NCI-H82 treated with DMSO at 0.1 percent for 48 hours (cell line): ENCODE results near the gene NEAT1.
A peak's percentile ranks its signal among the peaks of the same experiment; 100 is the strongest.

Experiments
- DNase-seq: peaks from one replicate; lab custom pipeline; 2025; ENCODE audit not compliant: unreplicated experiment; lab: John Stamatoyannopoulos, UW

The NEAT1 gene

DNA sequence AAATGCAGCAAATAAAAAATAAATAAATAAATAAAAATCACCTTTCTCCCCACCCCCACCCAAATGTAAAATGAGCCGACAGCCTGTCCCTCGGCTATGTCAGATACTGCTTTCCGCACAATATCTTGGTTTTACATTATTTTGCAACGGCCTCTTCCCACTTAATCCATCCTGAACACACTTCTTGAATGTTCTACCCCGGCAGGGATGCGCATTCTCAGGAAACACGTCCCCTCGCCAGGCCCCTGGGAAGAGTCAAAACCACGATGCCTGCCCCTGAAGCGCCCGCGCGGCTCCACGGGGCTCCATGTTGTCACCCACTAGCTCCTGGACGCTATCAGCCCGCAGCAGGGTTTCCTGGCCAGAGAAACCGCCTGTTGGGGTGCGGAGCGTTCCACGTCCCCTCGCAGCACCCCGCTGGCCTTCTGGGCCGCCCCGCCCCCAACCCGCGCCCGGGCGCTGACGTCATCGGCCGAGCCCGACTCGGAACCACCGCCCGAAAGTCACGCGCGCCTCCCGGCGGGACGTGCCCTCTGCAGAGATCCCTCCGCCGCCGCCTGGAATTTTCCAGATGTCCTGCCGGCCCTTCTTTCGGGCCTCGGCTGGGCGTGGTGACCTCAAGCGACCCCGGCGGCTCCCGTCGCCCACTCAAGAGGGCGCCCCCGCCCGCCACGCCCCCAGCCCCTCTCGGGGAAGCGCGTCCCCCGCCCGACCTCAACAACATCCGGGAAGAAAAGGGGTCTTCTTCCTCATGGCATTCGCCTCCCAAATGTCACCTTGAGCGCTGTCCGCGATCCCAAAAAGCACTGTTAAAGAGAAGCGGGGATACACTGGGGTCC is 585 bp upstream of the NEAT1 start:
- peak; percentile 51 for DNase-seq

DNA sequence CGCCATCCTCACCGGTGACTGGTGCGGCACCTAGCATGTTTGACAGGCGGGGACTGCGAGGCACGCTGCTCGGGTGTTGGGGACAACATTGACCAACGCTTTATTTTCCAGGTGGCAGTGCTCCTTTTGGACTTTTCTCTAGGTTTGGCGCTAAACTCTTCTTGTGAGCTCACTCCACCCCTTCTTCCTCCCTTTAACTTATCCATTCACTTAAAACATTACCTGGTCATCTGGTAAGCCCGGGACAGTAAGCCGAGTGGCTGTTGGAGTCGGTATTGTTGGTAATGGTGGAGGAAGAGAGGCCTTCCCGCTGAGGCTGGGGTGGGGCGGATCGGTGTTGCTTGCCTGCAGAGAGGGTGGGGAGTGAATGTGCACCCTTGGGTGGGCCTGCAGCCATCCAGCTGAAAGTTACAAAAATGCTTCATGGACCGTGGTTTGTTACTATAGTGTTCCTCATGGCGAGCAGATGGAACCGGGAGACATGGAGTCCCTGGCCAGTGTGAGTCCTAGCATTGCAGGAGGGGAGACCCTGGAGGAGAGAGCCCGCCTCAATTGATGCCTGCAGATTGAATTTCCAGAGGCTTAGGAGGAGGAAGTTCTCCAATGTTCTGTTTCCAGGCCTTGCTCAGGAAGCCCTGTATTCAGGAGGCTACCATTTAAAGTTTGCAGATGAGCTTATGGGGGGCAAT is 1.1 kb downstream of the NEAT1 start:
- no peak for DNase-seq

DNA sequence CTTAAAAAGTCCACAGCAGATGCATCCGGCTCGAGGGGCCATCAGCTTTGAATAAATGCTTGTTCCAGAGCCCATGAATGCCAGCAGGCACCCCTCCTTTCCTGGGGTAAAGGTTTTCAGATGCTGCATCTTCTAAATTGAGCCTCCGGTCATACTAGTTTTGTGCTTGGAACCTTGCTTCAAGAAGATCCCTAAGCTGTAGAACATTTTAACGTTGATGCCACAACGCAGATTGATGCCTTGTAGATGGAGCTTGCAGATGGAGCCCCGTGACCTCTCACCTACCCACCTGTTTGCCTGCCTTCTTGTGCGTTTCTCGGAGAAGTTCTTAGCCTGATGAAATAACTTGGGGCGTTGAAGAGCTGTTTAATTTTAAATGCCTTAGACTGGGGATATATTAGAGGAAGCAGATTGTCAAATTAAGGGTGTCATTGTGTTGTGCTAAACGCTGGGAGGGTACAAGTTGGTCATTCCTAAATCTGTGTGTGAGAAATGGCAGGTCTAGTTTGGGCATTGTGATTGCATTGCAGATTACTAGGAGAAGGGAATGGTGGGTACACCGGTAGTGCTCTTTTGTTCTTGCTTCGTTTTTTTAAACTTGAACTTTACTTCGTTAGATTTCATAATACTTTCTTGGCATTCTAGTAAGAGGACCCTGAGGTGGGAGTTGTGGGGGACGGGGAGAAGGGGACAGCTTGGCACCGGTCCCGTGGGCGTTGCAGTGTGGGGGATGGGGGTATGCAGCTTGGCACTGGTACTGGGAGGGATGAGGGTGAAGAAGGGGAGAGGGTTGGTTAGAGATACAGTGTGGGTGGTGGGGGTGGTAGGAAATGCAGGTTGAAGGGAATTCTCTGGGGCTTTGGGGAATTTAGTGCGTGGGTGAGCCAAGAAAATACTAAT is 1.9 kb downstream of the NEAT1 start:
- no peak for DNase-seq

DNA sequence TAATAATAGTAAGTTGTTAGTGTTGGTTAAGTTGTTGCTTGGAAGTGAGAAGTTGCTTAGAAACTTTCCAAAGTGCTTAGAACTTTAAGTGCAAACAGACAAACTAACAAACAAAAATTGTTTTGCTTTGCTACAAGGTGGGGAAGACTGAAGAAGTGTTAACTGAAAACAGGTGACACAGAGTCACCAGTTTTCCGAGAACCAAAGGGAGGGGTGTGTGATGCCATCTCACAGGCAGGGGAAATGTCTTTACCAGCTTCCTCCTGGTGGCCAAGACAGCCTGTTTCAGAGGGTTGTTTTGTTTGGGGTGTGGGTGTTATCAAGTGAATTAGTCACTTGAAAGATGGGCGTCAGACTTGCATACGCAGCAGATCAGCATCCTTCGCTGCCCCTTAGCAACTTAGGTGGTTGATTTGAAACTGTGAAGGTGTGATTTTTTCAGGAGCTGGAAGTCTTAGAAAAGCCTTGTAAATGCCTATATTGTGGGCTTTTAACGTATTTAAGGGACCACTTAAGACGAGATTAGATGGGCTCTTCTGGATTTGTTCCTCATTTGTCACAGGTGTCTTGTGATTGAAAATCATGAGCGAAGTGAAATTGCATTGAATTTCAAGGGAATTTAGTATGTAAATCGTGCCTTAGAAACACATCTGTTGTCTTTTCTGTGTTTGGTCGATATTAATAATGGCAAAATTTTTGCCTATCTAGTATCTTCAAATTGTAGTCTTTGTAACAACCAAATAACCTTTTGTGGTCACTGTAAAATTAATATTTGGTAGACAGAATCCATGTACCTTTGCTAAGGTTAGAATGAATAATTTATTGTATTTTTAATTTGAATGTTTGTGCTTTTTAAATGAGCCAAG is 2.7 kb downstream of the NEAT1 start:
- DNase-seq: no peak

DNA sequence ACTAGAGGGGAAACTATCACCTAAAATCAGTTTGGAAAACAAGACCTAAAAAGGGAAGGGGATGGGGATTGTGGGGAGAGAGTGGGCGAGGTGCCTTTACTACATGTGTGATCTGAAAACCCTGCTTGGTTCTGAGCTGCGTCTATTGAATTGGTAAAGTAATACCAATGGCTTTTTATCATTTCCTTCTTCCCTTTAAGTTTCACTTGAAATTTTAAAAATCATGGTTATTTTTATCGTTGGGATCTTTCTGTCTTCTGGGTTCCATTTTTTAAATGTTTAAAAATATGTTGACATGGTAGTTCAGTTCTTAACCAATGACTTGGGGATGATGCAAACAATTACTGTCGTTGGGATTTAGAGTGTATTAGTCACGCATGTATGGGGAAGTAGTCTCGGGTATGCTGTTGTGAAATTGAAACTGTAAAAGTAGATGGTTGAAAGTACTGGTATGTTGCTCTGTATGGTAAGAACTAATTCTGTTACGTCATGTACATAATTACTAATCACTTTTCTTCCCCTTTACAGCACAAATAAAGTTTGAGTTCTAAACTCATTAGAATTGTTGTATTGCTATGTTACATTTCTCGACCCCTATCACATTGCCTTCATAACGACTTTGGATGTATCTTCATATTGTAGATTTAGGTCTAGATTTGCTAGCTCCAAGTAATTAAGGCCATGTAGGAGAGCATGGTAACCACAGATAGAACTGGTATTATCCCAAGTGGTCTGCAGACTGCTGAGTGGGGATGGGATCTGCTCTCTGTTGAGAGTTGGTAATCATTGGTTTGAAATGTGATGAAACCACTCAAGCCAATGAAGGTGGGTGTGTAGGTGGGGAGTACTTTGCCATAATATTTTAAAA is 3.6 kb downstream of the NEAT1 start:
- no peak for DNase-seq

DNA sequence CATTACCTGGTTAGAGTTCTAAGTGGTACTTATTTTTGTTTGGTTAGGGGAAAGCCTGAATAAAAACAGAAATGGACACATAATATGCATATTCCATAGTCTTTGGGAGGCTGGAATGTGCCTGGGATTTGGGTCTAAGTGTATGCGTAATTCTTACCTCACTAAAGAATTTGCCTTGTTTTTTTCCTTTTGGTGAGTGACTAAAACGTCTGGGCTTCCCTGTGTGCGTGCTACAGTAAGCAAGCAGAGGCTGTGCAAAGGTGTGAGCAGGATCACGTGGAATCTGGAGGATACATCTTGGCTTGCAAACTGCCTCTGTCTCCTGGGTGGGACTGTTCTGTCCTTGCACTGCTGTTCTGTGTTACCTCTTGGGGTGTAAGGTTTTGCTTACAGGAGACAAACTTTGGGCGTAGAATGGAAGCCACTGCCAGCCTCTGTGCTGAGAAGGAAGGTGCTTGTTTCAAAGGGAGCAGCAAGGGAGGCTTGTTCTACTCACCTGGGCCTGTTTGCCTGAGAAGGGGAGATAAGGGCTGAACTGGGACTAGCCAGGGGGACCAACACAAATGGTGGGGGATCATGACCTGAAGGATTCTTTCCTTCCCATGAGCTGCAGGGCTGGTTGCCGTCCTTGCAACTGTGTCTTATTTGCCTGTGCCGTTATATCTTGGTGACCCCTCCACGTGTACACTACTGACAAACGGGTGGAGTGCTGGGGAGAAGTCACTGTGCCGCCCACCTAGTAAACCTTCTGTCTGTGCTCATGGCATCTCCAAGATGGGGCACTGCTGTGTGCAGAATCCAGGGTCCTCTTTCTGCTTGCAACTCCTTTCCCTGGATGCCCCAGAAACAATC is 4.5 kb downstream of the NEAT1 start:
- no peak for DNase-seq

DNA sequence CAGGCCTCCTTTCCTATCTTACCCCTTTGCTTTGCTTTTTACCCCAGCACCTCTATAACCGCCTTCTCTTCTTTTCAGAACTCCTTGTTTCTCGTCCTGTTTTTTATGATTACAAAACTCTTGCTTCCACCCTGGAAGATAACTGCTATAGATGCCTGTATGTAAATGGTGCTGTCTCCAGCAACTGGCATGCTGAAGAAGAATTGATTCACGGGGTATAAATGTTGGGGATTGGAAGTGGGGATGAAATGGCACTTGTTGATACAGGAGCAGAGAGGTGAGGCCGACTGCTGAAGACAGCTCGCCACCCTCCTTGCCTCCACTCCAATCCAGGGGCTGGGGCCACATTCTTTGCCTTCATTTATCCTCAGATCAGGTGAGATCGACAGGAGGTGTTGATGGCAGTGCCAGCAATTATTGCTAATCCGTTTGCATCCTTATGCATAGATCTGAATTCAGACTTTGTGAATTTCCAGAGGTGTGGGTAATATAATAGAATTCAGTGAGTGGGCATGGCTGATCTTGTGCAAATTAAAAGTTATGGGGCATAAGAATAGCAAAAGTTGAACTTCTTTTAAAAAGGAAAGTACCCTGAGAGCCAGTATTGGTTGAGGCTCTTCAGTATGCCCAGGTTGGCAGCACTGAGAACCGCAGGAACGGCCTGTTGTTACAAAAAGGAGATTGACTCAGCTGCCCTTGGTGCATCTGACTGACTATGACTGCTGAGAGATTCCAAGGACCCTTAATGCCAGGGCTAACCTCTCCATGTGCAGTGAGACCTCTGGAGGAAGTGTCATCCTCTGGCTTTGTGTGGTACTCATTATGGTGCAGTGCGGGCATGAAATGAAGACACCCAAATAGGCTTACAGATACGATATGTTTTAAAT is 5.3 kb downstream of the NEAT1 start:
- no peak for DNase-seq

DNA sequence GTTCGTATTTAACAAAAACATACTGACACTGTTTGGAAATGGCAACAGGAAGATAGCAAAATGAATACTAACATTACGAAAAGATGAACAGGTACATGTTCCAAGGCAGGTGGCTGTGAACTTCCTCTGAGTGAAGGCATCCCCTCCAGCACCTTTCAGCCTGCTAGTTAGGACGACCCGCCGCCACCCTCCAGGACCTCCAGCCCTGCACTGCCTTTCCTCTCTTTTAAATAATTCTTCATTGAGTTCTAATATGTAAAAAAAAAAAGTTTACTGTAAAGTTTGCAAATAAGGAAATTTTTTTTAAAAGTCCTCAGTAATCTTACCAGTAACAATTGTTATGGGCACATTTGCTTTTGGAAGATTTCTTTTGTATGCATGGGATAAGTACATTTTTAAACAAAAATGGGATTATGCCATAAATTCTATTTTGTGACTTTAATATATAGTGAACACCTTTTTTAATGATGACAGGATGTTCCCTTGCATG is 6.0 kb downstream of the NEAT1 start:
- no peak for DNase-seq

DNA sequence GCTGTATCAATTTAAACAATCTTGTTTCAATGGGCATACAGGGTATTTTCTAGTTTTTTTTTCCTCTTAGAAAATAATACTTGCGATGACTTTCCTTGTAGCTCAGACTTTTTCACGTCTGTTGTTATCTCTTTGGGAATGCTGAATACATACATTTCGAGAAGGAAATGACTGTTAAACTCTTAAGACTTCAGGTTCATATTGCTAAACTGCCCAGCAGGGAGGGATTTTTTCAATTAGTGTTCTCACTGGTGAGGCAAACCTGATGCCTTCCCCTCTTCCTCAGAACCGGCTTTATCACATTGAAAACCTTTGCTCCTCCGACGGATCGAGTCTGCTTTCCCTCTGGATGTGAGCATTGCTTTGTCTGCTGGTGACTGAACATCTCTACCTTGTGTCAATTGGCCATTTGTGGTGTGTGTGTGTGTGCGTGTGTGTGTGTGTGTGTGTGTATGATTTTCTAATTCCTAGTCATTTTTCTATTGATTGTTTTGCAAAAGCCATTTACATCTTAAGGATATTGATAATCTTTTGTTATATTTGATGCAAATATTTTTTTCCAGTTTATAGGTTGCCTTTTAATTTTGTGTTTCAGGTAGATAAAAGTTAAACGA is 6.6 kb downstream of the NEAT1 start:
- DNase-seq: no peak

DNA sequence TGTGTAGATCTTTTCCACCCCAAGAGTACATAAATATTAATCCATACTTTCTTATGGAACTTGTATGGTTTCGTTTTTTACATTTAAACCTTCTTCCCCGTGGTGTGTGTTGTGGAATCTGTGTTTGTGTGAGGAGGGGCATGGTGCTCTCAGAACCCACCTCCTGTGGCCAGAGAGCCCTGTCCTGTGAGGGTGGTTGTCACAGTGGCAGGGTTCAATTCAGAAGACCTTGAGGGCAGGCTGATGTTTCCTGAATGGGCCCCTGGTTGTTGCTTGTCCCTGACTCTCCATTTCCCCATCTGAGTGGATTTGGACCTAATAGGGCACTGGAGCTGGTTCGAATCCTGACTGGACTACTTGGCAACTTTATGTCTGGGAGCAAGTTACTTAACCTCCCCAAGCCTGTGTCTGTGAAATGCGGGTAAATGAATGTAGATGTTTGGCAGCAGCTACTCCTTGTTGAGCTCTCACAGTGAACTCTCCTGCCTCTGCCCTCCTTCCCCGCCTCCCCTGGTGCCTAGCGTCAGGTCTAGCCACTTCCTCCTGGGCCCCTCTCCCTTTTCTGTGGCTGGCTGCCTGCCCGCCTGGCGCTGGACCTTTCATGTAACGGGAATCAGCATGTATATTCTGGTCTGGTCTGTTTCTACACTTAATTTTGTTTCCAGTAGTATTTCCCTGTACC is 7.3 kb downstream of the NEAT1 start:
- no peak for DNase-seq

DNA sequence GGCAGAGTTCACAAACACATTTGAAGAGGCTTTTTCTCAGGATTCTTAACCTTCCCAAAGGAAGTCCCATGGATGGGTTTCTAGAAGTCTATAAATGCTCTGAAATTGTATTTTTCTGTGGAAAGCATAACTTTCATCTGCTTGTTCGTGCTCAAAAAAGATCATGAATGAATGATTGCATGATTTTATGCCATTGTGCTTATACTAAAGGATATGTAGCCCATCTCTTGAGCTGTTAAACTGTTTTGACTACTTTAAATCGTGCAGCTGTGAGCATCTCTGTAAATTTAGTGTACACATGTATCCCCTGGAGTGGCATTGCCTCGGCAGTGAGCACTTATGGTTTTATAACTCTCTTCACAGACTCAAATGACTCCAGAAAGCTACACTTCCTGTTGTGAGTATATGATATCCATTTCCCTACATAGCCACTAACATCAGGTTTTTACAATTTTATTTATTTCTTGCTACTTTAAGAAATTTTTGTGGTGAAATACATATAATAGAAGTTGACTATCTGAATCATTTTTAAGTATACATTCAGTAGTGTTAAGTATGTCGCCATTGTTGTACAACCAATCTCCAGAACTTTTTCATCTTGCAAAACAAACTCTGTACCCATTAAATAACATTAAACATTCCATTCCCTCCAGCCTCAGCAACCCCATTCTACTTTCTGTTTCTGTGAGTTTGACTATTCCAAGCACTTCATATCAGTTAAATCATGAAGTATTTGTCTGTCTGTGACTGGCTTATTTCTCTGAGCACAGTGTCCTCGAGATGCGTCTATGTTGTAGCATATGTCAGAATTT is 8.0 kb downstream of the NEAT1 start:
- DNase-seq: no peak

DNA sequence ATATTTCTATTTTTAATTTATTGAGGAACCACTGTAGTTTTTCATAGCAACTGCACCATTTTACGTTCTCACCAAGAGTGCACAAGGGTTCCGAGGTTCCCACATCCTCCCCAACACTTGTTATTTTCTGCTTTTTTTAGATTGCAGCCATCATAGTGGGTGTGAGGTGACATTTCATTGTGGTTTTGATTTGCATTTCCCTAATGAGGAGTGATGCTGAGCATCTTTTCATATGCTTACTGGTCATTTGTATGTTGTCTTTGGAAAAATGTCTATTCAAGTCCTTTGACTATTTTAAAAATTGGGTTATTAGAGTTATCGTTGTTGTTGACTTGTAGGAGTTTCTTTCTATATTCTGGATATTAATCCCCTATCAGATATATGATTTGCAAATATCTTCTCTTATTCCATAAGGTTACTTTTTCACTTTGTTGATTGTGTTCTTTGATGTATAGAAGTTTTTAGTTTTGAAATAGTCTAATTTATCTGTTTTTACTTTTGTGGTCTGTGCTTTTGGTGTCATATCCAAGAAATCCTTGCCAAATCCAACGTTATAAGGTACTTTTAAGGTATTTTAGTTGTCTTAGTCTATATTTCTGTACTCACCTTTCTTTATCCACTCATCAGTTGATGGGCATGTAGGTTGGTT is 9.0 kb downstream of the NEAT1 start:
- DNase-seq: no peak

DNA sequence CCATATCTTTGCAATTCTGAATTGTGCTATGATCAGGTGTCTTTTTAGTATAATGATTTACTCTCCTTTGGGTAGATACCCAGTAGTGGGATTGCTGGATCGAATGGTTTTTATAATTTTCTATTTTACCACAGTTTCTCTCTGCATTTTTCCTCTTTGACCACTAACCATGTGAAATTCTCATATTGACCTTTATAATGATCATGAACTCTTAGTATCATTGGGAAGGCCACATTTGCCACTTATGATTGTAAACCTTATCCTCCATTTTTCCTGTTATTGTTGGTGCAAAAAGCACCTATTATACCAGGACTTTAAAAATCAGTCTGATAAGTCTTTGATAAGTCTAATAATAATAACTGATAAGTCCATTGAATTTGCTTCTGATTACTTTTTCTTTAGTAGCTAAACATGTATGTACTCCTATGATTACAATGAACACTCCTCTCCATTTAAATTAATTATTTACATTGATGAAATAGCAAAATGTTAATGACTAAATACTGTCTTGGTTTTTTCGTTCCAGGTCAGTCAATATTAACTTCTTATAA is 9.6 kb downstream of the NEAT1 start:
- DNase-seq: no peak

DNA sequence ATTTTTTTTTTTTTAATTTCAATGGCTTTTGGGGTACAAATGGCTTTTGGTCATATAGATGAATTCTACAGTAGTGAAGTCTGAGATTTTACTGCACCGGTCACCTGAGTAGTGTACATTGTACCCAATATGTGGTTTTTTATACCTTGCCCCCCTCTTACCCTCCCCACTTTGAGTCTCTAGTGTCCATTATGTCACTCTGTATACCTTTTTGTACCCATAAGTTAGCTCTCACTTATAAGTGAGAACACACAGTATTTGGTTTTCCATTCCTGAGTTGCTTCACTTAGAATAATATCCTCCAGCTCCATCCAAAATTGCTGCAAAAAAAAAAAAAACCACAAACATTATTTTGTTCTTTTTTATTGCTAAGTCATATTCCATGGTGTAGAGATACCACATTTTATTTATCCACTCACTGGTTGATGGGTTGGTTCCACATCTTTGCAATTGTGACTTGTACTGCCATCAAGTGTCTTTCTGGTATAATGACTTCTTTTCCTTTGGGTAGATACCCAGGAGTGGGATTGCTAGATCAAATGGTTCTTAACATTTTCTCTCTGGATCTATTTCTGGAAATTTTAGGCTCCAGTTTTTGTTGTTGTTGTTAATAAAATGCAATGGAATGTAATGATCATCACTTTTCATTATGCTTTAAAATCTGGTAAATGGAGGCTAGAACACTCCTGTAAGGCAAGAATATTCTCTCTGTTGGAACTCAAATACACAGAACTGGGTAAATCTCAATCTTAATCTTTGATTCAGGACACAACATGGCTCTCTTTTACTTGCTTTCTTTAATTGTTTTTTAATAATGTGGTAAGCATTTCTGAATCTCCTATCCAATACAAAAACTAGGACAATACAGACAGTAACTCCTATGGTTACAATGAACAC is 10.3 kb downstream of the NEAT1 start:
- no peak for DNase-seq
